ENCODE measurements around the gene EEA1. TPM values are rescaled to one million over a fixed set of nuclear protein-coding genes. Genes with fewer than 3 reads are reported as not detected.

Gene EEA1
- total and polyA plus RNA-seq, 2 of the 8 experiments (the other 6 are each of a cell fraction or from before 2014, with no cell fraction given) = 1.0 to 18.8 TPM

GRCh38 chr12:92736605-92737004, 192.5 kb downstream of the EEA1 start:
- no peak overlapping the region for H3K4me3 ChIP-seq (ENCODE audit: extremely low read depth in 1 of 4, insufficient read depth in 2 of 4, low read depth in 3 of 4, low read length in 4 of 4)
- H3K4ac ChIP-seq (replicated peaks; ENCODE audit: insufficient read length, low read depth, low read length) = no peak overlapping the region
- H3K56ac ChIP-seq (replicated peaks; ENCODE audit: insufficient read length, low read depth, low read length) = no peak overlapping the region
- ChIA-PET CTCF (ENCODE audit: partially characterized antibody) (interaction anchor here (0.6 to 1.3 kb wide), 2 partner anchors 8 to 141 kb away, joined by 3 to 4 read pairs; no protein-coding TSS in a partner anchor), POLR2A (ENCODE audit: partially characterized antibody) (no interaction called here)
- no peaks in the 10 kb centered on the region for H3K27me3 ChIP-seq (replicated peaks in 1 of 4; ENCODE audit: control insufficient read depth in 3 of 4, extremely low read depth in 1 of 4, insufficient read depth in 3 of 4, low read length in 3 of 4)
- no peak overlapping the region for H2BK20ac ChIP-seq (ENCODE audit: low read length)
- 86% methylated on average over 6 of the region's 6 CpGs; no CpG with 5 or more reads in 1 of the 2 experiments for WGBS, 2 experiments (ENCODE audit: extremely low coverage in 1 of 2, insufficient coverage in 1 of 2, insufficient read length in 1 of 2, insufficient replicate concordance in 2 of 2, low coverage in 1 of 2, low lambda C conversion rate in 2 of 2, missing lambda C conversion rate in 1 of 2)
- no peak overlapping the region for H2AK5ac ChIP-seq (ENCODE audit: low read depth, low read length)
- H2BK120ac ChIP-seq (replicated peaks; ENCODE audit: low read depth, low read length) = no peak overlapping the region
- no peak overlapping the region for H4K8ac ChIP-seq (ENCODE audit: extremely low read depth, insufficient read depth, low read length)
- FAIRE-seq (no peak), DNase-seq (ENCODE audit: low read depth in 1 of 2, low spot score in 2 of 2) (no peak)
- no peaks in the 10 kb centered on the region for H3K23me2 ChIP-seq (ENCODE audit: low read depth, low read length)
- no peak overlapping the region for H4K5ac ChIP-seq (ENCODE audit: insufficient read length, low read depth, low read length)
- no peak overlapping the region for H2BK5ac ChIP-seq (ENCODE audit: low read depth, low read length)
- H3K18ac ChIP-seq (ENCODE audit: extremely low read depth, low read length) = no peak overlapping the region
- H3K23ac ChIP-seq (ENCODE audit: insufficient read length) = no peak overlapping the region
- no peaks in the 10 kb centered on the region for H3K79me2 ChIP-seq (ENCODE audit: control insufficient read depth in 1 of 2, insufficient read depth in 2 of 2, low read length in 2 of 2)
- no peak overlapping the region; the same call in 1 of the 2 replicates for H2AFZ ChIP-seq (ENCODE audit: low read length)
- H3K9me3 ChIP-seq (ENCODE audit: insufficient read depth in 2 of 2, low read depth in 1 of 2, low read length in 1 of 2) = no peaks in the 10 kb centered on the region
- H2BK15ac ChIP-seq (ENCODE audit: low read length) = no peak overlapping the region
- H3K4me2 ChIP-seq (ENCODE audit: insufficient read depth in 1 of 2, low read depth in 2 of 2, low read length in 2 of 2) = no peak overlapping the region
- peaks cover 0 to 6% (median 5%) of the 10 kb centered on the region in 4 experiments; a peak in 3 of 7 replicates for H3K4me1 ChIP-seq (replicated peaks in 1 of 4; ENCODE audit: control insufficient read depth in 3 of 4, insufficient read depth in 4 of 4, low read length in 3 of 4)
- H2BK12ac ChIP-seq (ENCODE audit: low read depth, low read length) = no peak overlapping the region
- H3K27ac ChIP-seq (ENCODE audit: low read depth, low read length) = no peak overlapping the region
- H4K20me1 ChIP-seq (replicated peaks in 1 of 2; ENCODE audit: control insufficient read depth in 1 of 2, insufficient read depth in 2 of 2, low read length in 2 of 2) = no peaks in the 10 kb centered on the region
- H4K91ac ChIP-seq (replicated peaks; ENCODE audit: insufficient read length, low read length) = no peak overlapping the region
- H3K14ac ChIP-seq (ENCODE audit: insufficient read length) = no peak overlapping the region
- H3K9ac ChIP-seq (replicated peaks in 1 of 4; ENCODE audit: extremely low read depth in 1 of 4, low read depth in 3 of 4, low read length in 3 of 4) = no peak overlapping the region
- no peaks in the 10 kb centered on the region for H3K79me1 ChIP-seq (ENCODE audit: low read depth, low read length)
- H3K36me3 ChIP-seq (ENCODE audit: control insufficient read depth in 2 of 4, insufficient read depth in 4 of 4, low read length in 3 of 4) = no peaks in the 10 kb centered on the region
- TF ChIP-seq POLR2AphosphoS5 (IDR thresholded peaks at IDR 0.05; ENCODE audit: low read depth, low read length) (no peak), TAF7 (optimal IDR thresholded peaks at IDR 0.05; ENCODE audit: borderline replicate concordance, low read depth, low read length) (no peak), CHD1 (IDR thresholded peaks at IDR 0.05; ENCODE audit: low read depth, low read length) (no peak), CBX5 (IDR thresholded peaks at IDR 0.05; ENCODE audit: low read depth, low read length) (no peak), SIX5 (IDR thresholded peaks at IDR 0.05; ENCODE audit: low read depth, low read length) (no peak), POU5F1 (IDR thresholded peaks at IDR 0.05; ENCODE audit: low read depth, low read length) (no peak), RAD21 (IDR thresholded peaks at IDR 0.05 in 1 of 2, conservative IDR thresholded peaks at IDR 0.05 in 1 of 2; ENCODE audit: low read depth in 2 of 2, low read length in 2 of 2) (no peak), SP1 (IDR thresholded peaks at IDR 0.05; ENCODE audit: low read depth, low read length) (no peak), BCL11A (IDR thresholded peaks at IDR 0.05; ENCODE audit: low read depth in 2 of 2, low read length in 2 of 2) (no peak), TEAD4 (IDR thresholded peaks at IDR 0.05; ENCODE audit: low read depth, low read length) (no peak), RXRA (IDR thresholded peaks at IDR 0.05; ENCODE audit: insufficient read depth, low read depth, low read length) (no peak), SUZ12 (IDR thresholded peaks at IDR 0.05; ENCODE audit: low read length) (no peak), ATF2 (IDR thresholded peaks at IDR 0.05; ENCODE audit: low read length) (no peak), POLR2A (IDR thresholded peaks at IDR 0.05; ENCODE audit: control extremely low read depth in 1 of 2, low read depth in 2 of 2, low read length in 2 of 2) (no peak)

Data from H1 (cell line).